VCaP (cell line): ENCODE data around the gene TNNI3.

Experiments
- H3K27ac ChIP-seq: fragments of 450-650 bp; 2 replicates; pipeline ENCODE4 v1.5.1; 2017
- CTCF ChIP-seq: fragments of 450-650 bp; conservative IDR thresholded peaks from 2 replicates; pipeline ENCODE4 v1.5.1; 2017; ENCODE audit warnings: mild to moderate bottlenecking, moderate library complexity

TNNI3 gene

GRCh38 chr19:55193481-55193880 lies 35.9 kb upstream of the TNNI3 start:
- H3K27ac ChIP-seq: no peak overlapping the region
- TF ChIP-seq CTCF: no peak

GRCh38 chr19:55189403-55189835 lies 31.9 kb upstream of the TNNI3 start:
- H3K27ac ChIP-seq: no peak overlapping the region
- no peak for TF ChIP-seq CTCF

- H3K27ac ChIP-seq: no peak overlapping the region
Measured at GRCh38 chr19:55188625-55189024, 31.1 kb upstream of the TNNI3 start.

GRCh38 chr19:55186080-55186479 lies 28.5 kb upstream of the TNNI3 start:
- no peak for TF ChIP-seq CTCF
- H3K27ac ChIP-seq: no peak overlapping the region

More at GRCh38 chr19:55188625-55189024, 31.1 kb upstream of the TNNI3 start:
- TF ChIP-seq CTCF: no peak

- no peak for TF ChIP-seq CTCF
Measured at GRCh38 chr19:55181740-55182139, 24.2 kb upstream of the TNNI3 start.

GRCh38 chr19:55179606-55180484 lies 22.3 kb upstream of the TNNI3 start, which contains the start of gene SYT5:
Gene SYT5, minus strand, starts transcription at chr19:55180289. Its CDS starts 1,248 bp downstream, at chr19:55179041.
- peak within 1 kb of the TSS; percentile 33; the same call in 1 of the 2 replicates for H3K27ac ChIP-seq
- TF ChIP-seq CTCF: no peak

More at GRCh38 chr19:55181740-55182139, 24.2 kb upstream of the TNNI3 start:
- no peak overlapping the region for H3K27ac ChIP-seq

- TF ChIP-seq CTCF: no peak
Measured at GRCh38 chr19:55178781-55179599, 21.5 kb upstream of the TNNI3 start.

More at GRCh38 chr19:55178781-55179599, 21.5 kb upstream of the TNNI3 start:
- H3K27ac ChIP-seq: peak overlapping the region; percentile 33; the same call in 1 of the 2 replicates
